ENCODE data around the gene CLDN4.

- TF ChIP-seq ZNF354C (tag by site-specific recombination; IDR thresholded peaks at IDR 0.05; ENCODE audit: borderline replicate concordance, low read depth) (no peak), ZNF585B (tag by site-specific recombination; IDR thresholded peaks at IDR 0.05) (no peak), KLF16 (tag by site-specific recombination; IDR thresholded peaks at IDR 0.05) (no peak), REST (tag by site-specific recombination; IDR thresholded peaks at IDR 0.05) (no peak), ZNF488 (tag by site-specific recombination; IDR thresholded peaks at IDR 0.05) (no peak), PATZ1 (tag by site-specific recombination; IDR thresholded peaks at IDR 0.05) (no peak), CTCF (tag by site-specific recombination; IDR thresholded peaks at IDR 0.05) (peak; percentile 51), SP2 (tag by site-specific recombination; IDR thresholded peaks at IDR 0.05) (no peak), PRDM2 (tag by site-specific recombination; IDR thresholded peaks at IDR 0.05; ENCODE audit: borderline replicate concordance) (no peak)
These were observed 9.2 kb downstream of the CLDN4 start for GRCh38 chr7:73839743-73840714.
